Activated CD4-positive, CD25-positive, alpha-beta regulatory T cell treated with anti-CD3 and anti-CD28 coated beads, Interleukin-2, amount 50 U/mL, for 16 hours (primary cell): ENCODE data around the gene NEK8.
A peak's percentile ranks its signal among the peaks of the same experiment; 100 is the strongest.
"Not testable (repeated sequence)": the region's sequence is repeated elsewhere in the genome, so short reads cannot be mapped to it uniquely, and the experiment has no call there.

Experiments
- DNase-seq: peaks from one replicate; pipeline ENCODE4 v3.0.0-alpha.2; 2020; ENCODE audit warnings: low read depth, low spot score

Gene NEK8

DNA sequence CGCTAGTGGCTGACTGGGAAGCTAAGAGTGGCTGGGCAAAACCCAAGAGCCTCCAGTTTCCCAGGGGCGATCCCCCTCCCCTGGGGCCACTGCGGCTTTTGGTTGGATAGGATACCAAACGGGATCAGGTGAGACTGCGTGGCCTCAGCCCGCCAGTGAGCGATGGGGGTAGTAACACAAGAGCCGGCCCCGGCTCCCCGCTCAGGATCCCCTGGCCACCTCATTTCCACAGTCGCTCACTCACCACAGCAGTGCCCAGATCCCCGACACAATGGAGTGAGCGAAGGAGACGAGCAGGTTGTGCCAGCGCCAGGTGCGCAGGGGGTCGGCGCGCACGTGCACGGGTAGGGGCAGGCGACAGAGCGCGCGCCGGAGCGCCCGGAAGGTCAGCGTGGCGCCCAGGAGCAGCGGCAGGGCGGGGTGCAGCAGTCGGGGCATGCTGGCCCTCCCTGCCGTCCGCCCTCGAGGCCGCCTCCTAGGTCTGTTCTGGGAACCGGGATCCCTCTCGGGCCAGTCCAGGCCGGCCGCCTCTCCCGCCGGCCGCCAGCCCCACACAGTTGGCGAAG, 2.8 kb upstream of the NEK8 start:
- DNase-seq: no peak

- no peak for DNase-seq
Observed at GRCh38 chr17:28726226-28726626, 2.4 kb upstream of the NEK8 start, which contains the start of gene TLCD1. Gene TLCD1 (minus strand): TSS chr17:28726233. CDS start chr17:28726097, 136 bp downstream.

DNA sequence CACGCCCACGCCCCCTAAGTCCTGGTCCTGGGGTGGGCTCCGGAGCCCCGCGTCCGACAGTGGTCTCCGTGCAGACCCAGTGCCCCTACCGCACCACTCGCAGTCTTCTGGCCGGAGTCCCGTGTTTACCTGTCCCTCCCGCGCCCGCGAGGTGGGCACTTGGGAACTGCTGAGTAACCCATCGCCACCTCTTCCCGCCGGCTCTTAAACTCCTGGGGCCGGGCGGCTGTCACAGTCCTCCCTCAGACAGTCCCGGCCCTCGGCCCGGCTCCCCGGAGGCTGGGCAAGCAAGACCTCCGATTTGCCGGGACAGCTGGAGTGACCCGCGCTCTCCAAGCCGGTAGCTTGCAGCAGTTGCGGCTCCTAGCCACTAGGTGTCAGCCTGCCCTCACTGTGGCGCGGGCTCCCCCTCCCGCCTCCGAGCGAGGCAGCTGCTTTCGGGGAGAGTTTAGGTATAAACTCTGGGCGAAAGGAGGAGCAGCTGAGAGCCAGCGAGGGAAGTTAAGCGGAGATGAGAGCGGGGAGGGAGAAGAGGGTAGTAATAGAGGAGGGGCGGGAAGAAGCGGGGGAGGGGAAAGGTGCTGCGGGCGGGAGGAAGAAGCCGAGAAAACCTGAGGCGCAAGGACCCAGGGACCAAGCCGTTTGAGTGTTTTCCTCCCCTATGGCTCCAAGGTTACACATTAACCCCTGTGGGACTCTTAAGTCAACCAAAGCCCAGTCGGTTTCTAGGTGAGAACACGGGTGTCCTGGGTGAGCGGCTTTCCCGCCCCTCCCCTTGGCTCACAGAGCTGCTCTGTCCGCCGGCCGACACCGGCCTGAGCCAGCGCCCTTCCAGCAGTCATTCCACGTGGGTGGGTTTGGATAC, 1.7 kb upstream of the NEK8 start:
- peak; percentile 85 for DNase-seq

DNA sequence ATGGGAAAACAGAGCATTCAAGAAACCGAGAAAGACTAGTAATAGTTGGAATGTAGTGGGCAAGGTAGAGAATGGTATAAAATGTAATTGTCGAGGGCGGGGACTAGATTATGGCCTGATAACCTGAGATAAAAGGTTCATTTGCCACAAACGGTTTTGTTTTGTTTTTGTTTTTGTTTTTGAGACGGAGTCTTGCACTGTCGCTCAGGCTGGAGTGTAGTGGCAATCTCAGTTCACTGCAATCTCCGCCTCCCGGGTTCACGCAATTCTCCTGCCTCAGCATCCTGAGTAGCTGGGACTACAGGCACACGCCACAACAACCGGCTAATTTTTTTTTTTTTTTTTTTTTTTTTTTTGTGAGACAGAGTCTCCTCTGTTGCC, 1.4 kb downstream of the NEK8 start:
- DNase-seq: no peak

DNA sequence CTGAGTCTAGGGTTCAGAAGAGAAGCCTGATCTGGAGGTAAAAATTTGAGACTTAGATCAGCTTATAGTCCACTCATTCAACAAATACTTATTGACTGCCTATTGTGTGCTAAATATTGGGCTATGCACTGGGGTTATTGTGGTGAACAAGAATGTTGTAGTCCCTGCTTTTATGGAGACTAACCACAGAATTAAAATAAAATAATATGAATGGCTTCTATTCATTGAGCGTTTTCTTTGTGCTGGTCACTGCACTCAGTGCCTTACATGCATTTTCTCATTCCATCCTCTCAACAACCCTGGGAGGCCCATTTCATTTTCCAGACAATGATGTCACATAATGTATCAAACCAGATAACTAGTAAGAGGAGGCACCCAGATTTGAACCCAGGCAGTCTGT, 4.8 kb downstream of the NEK8 start:
- DNase-seq: no peak

GRCh38 chr17:28734712-28735241, 6.2 kb downstream of the NEK8 start:
- DNase-seq: no peak

- DNase-seq: no peak
Observed at GRCh38 chr17:28735242-28735722, 6.7 kb downstream of the NEK8 start.

DNA sequence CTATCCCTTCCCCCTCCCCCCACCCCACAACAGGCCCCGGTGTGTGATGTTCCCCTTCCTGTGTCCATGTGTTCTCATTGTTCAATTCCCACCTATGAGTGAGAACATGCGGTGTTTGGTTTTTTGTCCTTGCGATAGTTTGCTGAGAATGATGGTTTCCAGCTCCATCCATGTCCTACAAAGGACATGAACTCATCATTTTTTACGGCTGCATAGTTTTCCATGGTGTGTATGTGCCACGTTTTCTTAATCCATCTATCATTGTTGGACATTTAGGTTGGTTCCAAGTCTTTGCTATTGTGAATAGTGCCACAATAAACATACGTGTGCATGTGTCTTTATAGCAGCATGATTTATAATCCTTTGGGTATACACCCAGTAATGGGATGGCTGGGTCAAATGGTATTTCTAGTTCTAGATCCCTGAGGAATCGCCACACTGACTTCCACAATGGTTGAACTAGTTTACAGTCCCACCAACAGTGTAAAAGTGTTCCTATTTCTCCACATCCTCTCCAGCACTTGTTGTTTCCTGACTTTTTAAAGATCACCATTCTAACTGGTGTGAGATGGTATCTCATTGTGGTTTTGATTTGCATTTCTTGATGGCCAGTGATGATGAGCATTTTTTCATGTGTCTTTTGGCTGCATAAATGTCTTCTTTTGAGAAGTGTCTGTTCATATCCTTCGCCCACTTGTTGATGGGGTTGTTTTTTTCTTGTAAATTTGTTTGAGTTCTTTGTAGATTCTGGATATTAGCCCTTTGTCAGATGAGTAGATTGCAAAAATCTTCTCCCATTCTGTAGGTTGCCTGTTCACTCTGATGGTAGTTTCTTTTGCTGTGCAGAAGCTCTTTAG, 7.6 kb downstream of the NEK8 start:
- not testable (repeated sequence) for DNase-seq

DNA sequence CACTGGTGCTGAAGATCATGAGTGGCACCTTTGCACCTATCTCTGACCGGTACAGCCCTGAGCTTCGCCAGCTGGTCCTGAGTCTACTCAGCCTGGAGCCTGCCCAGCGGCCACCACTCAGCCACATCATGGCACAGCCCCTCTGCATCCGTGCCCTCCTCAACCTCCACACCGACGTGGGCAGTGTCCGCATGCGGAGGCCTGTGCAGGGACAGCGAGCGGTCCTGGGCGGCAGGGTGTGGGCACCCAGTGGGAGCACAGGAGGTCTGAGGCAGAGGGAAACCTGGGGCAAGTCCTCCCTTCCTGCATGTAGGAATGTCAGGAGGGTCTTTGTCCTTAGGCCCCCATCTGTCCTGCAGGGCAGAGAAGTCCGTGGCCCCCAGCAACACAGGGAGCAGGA, 8.7 kb downstream of the NEK8 start:
- no peak for DNase-seq

DNA sequence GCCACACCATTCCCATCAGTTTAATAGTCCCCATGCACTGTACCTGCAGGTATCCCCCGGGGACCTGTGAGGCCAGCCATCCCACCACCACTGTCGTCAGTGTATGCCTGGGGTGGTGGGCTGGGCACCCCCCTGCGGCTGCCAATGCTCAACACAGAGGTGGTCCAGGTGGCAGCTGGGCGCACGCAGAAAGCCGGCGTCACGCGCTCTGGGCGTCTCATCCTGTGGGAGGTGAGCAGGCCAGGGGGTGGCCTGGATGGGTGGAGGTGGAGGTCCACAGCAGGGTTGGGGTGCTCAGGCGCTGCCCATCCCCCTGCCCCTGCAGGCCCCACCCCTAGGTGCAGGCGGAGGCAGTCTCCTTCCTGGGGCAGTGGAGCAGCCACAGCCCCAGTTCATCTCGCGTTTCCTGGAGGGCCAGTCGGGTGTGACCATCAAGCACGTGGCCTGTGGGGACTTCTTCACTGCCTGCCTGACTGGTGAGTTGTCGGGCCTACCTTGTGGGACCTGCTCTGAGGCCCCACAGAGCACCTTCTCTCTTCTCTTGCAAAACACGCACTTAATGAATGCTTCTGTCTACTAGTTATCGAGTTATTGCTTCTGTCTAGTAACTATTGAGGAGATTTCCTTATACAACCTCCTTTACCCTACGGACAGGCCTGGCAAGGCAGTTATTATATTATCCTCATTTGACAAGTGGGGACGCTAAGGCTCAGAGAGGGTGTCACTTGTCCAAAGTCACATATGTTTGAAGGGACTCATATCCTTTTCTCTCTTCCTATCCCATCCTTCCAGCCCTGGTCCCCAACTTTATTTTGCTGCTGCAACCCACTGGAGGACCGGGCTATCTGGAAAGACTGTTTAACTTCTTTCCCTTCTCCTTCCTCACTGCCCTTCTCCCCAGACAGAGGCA, 9.4 kb downstream of the NEK8 start:
- no peak for DNase-seq

GRCh38 chr17:28738680-28739384, 10.2 kb downstream of the NEK8 start:
- no peak for DNase-seq

- no peak for DNase-seq
Observed at GRCh38 chr17:28740406-28741357, 12.1 kb downstream of the NEK8 start.

- no peak for DNase-seq
Observed at GRCh38 chr17:28741358-28742349, 13.1 kb downstream of the NEK8 start.

DNA sequence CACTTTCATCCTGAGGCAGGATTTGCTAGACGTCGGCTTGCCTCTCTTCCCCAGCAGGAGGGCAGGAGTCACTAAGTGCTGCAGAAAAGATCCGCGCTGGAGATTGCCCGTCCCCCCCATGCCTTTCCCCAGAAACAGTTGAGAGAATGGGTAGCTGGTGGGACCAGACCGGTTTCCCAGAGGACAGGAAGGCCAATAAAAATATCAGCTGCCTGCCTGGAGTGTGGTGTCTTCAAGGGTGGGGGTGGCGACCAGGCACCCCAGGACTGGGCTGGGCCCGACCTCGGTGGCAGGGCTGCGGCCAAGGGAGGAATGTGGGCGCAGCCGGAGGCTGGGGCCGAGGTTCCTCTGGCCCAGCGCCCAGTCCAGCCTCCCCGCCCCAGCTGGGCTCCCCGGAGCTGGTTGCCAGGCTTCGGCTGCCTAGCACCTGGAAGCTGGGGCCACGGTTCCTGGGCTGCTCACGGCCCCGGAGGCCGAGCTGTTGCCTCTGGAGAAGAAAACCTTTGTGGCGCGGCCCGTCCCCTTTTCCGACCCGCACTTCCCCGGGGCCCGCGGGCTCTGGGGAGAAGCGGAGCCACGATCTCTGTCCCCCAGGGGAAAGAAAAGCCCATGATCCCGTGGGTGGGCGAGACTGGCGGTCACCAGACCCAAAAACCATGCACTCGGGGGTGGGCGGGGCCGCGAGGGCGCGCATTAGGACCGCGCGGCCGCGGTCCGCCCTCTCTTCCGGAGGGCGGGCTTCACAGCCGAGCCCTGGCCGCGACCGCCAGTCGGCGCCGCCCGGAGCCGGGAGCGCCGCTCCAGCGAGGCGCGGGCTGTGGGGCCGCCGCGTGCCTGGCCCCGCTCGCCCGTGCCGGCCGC, 14.9 kb downstream of the NEK8 start, which contains the start of gene TRAF4:
TRAF4 (plus strand) TSS at position 769 of the 861 bp plus-strand sequence. CDS start 102 bp downstream, outside the sequence.
- DNase-seq: no peak

- DNase-seq: peak; percentile 52
Observed at GRCh38 chr17:28744104-28744971, 15.8 kb downstream of the NEK8 start.
